Limb (tissue), 2 donors: ENCODE data around the gene CBX6.

Experiments used
- DNase-seq, 2 donors: peaks; one replicate each; pipeline ENCODE4 v3.0.0-alpha.2; 2016; ENCODE audit errors: extremely low spot score in 2 of 2

Gene CBX6

DNA sequence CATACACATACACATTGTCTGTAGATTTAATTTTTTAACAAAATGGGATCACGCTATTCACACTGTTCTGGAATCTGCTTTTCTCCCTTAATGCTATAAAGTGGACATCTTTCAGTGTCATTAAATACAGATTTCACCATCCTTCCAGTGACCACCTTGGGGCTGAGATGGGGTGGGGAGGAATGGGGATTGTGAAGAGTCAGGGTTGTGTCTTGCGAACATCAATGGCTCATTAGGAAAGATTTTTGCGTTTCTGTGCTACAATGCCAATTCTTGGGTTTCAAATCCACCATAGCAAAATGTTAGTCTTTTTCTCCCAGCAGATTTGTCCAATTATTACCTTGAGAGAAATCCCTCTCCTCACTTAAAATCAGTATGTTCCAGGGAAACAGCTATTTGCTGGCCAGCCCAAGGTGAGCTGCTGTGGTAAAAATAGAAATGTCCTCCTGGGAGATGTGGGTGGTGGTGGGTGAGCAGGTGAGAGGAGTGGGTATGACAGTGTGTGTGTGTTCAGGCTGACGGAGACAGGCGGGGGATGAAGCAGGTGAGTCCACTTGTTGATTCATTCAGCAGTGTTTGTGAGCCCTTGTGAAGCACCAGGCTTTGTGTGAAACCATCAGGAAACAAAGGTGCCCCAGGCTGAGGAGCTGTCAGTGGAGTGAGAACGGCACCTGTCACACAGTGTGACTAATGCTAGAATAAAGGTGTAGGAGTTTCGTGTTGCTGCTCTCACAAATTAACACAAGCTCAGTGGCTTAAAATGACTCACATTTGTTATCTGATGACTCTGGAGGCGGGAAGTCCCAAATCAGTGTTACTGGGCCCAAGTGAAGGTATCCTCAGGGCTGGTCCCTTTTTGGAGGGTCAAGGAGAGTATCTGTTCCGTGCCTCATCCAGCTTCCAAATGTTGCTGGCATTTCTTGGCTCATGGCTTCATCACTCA lies 1.7 kb upstream of the CBX6 start:
- DNase-seq = no peak

DNA sequence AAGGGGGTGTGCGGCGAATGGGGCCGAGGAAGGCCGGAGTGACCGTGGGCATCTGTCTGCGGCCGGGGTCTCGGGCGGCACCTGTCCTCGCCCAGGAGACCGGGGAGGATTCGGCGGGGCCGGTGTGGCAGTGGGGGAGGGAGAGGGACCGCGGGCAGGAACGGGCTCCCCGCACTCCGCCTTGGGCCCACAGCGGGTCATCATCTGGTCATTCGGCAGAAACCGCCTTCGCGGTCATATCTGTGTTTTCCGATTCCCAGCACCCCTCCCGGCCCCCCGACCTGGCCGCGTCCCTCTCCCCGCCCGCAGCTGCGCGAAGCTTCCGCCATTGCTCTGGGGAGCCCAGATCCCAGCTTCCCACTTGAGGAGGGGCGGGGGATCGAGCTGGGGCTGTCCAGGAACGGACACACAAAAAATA lies 824 bp upstream of the CBX6 start:
- DNase-seq = peak; percentile 49 to 78

DNA sequence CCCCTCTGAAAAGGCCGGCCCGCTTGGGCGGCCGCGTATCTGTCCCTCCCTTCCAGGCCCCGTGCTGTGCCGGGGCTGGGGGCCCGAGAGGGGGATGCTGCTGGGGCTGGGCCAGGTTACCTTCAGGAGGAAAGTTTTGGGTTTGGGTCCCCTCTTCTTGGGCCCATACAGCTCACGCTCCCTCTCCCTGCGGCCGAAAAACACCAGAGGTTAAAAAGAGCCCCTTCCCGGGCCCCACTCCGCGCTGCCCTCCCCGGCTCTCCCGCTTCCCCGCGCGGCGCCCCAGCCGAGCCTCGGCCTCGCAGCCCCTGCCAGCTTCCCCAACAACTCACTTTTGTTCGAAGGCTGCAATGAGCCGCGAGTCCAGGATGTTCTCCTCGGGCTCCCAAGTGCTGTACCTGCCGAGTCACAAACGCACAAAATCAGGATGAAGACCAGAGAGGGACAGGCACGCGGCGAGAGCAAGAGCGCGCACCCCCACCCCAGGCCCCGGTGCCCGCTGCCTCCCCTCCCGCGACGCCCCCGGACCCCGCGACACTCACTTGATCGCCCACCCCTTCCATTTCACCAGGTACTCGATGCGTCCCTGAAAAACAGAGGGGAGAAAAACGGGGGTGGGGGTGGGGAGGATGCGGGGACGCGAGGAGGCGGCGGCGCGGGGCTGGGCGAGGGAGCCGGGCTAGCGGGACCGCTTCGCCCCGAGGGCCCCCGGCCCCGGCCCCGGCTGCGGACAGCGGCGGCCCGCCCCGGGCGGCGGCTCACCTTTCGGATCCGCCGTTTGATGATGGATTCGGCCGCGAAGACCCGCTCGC lies 450 bp downstream of the CBX6 start:
- DNase-seq = peak in 1 of 2 donors; percentile 77

GRCh38 chr22:38870791-38871359 lies 1.1 kb downstream of the CBX6 start:
- DNase-seq = no peak

- peak; percentile 86 to 91 for DNase-seq
Observed at GRCh38 chr22:38870312-38870741, 1.7 kb downstream of the CBX6 start.

DNA sequence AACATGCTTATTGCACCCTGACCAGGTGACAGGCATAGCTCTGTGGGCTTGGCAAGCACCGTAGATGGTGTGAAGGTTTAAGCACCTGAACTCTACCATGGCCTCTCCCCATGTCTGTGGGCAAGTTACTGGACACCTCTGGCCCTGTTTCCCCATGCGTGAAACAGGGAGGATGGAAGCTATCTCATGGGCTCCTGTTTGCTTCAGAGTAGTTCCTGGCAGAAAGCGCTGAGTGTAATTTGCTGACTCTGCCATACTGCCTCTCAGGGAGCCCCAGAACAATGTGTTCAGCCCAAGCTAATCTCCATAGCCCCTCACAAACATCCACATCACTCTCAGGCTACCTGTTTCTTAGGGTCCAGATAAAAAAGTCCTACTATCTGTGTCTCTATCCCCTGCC lies 2.4 kb downstream of the CBX6 start:
- no peak for DNase-seq

DNA sequence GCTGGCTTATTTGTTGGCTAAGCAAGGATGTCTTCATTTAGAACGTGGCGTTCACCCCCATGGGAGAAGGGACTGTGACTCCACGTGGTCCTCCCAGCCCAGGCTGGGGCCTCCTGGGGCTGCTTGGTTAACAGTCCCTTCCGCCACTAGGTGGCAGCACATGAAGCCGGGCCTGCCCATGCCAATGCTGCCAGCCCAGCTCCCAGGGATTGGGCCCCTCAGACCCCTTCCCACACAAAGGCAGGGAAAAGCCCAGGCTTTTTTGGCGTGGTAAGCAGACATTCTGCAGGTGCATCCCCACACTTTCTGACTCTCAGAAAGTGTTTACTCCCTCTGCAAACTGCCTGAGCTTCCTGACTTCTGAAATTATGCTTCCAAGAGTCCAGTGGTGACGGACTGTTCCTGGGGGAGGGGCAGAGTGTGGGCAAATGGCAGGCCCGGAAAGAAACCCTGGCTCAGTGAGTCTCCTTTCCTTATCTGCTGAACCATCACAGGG lies 3.1 kb downstream of the CBX6 start:
- peak; percentile 60 to 87 for DNase-seq

GRCh38 chr22:38868286-38868721 lies 3.7 kb downstream of the CBX6 start:
- DNase-seq = no peak

- no peak for DNase-seq
Observed at GRCh38 chr22:38867471-38868285, 4.3 kb downstream of the CBX6 start.

GRCh38 chr22:38867124-38867455 lies 4.9 kb downstream of the CBX6 start:
- DNase-seq = no peak

DNA sequence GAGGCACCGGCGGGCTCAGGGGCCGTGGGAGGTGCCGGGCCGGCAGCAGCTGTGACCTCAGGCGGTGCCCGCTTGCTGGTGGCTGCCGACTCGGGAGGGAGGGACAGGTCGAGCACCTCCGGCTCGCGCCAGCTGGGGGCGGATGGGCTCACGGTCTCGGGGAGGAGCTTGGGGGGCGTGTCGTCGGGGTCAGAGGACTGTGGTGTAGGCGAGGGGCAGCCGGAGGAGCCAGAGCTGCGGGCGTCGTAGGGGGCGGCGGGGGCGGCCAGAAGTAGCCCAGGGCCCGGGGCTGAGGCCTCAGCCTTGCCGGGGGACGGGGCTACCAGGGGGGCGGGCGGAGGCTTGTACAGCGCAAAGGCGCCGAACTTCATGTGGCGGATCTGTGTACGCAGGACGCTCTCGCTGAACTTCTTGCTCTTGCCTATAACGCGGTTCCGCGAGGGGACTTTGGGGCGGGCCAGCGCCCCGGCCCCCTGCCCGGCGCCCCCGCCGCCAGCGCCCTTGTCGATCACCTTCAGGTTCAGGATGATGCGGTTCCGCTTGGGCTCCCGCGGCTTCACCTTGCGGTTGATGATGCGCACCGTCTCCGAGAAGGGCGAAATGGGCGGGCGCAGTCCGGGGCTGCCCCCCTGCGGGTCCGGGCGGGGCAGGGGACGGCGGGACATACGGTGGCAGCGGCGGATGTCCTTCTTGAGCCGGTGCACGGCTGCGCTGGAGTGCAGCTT lies 5.5 kb downstream of the CBX6 start:
- no peak for DNase-seq

GRCh38 chr22:38866024-38866398 lies 6.0 kb downstream of the CBX6 start:
- no peak for DNase-seq

GRCh38 chr22:38865201-38866023 lies 6.6 kb downstream of the CBX6 start:
- no peak for DNase-seq

GRCh38 chr22:38864361-38865191 lies 7.4 kb downstream of the CBX6 start:
- no peak for DNase-seq

- DNase-seq = no peak
Observed at GRCh38 chr22:38863531-38864131, 8.4 kb downstream of the CBX6 start.

GRCh38 chr22:38862375-38863329 lies 9.4 kb downstream of the CBX6 start:
- no peak for DNase-seq

- DNase-seq = no peak
Observed at GRCh38 chr22:38861927-38862326, 10.1 kb downstream of the CBX6 start.
